ENCODE data around the gene SMOC2.

The SMOC2 gene

DNA sequence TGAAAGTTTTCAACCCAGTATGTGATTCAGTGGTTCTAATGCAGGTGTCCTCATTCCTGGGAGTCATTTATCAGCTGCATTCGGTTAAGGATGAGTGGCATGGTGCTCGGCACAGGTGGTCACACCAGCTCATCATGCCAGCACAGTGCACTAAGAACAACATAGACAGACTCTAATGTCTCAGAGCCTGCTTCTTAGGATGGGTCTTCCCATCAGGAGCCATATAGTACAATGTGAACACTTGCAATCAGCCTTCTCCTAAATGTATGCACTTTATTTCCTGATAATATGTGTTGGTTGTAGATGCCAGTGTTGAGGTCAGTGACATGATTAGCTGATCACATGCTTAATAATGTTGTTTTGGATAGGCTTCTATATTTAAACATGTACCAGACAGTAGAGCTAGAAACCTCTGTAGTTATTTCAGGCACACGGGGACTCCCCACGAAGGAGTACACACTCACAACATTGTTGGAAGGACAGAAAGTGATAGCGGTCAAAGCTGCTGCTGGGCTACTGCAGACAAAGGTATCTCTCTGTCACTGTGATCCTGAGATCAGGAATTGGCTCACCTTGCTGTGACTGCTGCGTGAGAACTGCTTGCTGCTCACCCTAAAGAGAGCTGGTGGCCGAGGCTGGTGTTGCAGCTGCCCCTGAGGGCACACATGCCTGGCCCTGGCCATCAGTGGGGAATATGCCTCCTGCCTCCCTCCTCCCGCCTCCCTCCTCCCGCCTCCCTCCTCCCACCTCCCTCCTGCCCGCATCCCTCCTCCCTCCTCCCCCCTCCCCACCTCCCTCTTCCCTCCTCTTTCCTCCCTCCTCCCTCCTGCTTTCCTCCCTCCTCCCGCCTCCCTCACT is 195.4 kb downstream of the SMOC2 start:
- no peak for DNase-seq

DNA sequence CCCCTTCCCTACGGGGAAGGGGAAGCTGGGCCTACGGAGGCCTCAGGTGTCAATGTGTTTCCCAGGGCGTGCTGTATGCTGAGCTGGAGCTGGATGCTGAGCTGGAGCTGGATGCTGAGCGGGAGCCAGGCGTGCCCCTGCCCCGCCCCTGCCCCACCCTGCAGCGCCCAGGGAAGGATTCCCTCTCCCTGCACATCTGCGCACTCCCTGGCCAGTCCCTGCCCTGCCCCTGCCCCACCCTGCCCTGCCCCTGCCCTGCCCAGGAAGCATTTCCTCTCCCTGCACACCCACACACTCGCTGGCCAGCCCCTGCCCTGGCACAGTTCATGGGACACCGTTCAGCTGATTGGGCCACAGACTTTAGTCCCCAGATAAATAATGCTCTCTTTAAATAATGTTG is 196.8 kb downstream of the SMOC2 start:
- DNase-seq, result no peak

DNA sequence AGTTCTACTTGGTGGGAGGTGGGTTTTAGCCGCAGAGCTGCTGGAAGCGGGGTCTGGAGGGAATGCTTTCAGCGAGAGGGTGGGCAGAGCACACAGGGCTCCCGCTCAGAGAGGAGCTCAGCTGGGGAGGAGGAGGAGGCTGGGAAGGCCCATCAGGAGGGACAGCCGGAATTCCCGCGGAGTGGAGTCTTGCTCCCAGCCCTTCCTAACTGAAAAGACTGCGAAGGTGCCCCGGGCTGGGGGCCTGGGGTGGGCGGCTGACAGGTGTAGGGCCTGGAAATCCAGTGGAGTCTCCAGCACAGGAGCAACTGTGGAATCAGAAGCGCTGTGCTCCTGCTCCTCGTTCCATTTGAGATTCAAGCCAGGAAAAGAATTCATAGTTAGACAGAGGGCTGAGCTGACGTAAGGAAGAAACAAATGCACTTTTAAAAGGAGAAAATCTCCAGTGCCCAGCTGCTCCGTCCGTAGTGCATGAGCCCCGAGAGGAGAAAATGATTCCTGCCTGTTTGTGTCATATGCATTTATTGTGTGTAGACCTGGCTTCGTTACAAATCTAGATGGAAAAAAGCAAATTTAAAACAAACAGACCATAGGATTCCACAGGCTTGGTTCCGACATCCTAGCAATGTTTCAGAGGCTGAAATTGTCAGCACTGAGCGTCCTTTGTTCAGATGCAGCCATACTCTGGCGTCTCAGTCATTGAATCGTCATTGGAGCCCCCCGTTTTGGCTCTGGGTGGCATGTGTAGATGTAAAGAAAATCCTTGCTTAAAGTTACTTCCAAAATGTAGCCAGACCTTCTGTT is 197.7 kb downstream of the SMOC2 start:
- no peak for DNase-seq

DNA sequence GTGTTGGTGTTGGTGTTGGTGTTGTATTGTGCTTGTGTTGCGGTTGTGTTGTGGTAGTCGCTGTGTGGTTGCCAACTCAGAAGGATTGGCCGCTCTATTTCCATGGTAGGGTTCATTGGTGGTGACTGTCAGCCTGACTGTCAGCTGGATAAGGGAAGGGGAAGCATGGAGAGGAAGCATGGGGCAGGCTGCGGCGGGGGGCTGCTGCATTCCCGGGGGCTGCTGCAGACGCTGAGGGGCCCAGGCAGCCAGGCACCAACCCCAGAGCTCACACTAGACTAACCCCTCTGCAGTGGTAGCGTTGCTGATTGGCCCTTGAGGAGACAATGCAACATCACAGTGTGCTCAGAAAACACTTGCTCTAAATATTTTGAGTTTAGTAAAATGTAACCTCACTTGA is 199.2 kb downstream of the SMOC2 start:
- no peak for DNase-seq

DNA sequence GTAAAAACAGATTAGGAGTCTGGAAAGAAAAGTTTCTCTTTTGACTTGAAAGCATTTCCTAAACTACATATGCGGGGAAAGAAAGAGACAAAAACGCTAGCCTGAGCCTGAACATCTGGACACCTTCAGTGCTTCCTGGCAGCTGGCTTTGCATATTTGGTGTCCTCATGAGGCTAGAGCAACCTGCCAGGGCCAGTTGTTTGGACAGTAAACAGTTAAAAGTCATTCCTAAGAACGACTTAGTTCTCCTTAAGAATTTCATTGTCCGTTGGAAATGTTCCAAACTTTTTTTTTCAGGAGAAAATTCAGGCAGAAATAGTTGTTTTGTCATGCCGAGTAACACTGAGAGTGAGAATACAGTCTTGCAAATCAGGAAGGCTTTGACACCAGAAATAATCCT is 199.8 kb downstream of the SMOC2 start:
- DNase-seq, result no peak

DNA sequence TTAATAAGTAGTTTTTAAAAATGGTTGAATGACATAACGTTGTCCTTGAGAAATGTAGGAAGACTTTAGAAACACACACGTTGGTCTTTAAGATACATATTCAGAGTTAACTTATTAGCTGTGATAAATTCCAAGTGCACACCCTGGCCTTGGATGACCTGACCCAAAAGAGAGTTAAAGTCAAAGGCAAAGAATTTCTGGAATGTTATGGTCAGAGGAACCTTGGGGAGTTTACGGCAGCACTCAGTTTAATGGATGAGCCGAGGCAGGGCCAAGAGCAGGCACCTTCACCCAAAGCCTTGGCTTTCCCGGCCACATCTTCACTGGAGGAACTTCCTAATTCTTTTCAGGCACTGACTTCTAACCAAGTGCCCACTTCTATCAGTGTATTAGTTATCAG is 200.5 kb downstream of the SMOC2 start:
- DNase-seq, result no peak

DNA sequence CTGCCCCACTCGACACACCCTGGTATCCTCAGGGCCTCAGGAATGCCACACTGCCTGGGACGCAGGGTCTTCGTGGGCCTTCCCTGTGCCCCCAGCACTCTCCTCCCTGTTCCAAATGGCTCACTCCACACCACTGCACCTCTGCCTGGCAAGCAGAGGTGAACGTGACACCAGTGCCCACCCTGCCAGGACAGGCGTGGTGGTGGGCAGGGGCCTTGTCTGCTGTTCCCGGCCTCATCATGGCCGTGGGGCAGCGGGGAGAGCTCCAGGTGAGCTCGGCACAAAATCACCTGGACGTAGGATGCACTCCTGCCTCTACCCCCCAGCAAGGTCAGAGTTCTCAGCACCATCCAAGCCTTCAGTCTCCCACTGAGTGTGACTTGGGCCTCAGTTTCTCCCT is 202.4 kb downstream of the SMOC2 start:
- no peak for DNase-seq

DNA sequence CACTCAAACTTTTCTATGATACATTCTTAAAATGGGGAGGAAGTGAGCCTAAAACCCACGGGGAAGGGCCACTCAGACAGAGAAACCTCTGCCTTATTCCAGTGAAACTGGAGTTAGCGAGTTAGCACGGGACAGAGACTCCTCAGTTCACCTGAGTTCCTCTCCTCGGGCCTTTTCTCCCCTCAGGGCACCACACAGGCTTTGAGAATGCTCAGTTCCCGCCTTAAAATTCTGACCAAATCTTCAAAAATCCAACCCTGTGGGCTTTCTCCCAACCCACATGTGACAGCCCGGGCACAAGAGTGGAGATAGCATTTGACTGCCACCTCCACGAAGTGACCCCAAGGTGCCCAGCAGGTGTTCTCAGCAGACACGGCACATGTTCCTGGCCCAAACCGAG is 204.3 kb downstream of the SMOC2 start:
- DNase-seq, result no peak

DNA sequence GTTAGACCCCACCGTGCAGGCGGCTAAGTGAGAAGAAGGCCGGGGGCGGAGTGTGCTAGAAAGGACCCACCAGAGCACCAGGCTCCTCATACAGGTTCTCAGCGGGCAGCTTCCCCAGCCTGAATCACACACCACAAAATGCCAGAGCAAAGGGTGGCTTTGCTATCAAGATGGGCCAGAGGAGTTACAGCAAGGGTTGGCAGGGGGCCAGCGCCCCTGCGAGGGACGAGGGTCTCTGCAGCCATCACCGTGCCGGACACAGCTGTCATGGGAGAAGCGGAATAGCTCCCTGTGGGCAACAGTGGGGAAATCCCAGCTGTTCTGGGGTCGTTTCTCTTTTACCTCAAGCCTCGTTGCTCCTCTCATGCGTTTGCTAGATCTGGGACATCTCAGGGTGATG is 206.3 kb downstream of the SMOC2 start:
- no peak for DNase-seq

DNA sequence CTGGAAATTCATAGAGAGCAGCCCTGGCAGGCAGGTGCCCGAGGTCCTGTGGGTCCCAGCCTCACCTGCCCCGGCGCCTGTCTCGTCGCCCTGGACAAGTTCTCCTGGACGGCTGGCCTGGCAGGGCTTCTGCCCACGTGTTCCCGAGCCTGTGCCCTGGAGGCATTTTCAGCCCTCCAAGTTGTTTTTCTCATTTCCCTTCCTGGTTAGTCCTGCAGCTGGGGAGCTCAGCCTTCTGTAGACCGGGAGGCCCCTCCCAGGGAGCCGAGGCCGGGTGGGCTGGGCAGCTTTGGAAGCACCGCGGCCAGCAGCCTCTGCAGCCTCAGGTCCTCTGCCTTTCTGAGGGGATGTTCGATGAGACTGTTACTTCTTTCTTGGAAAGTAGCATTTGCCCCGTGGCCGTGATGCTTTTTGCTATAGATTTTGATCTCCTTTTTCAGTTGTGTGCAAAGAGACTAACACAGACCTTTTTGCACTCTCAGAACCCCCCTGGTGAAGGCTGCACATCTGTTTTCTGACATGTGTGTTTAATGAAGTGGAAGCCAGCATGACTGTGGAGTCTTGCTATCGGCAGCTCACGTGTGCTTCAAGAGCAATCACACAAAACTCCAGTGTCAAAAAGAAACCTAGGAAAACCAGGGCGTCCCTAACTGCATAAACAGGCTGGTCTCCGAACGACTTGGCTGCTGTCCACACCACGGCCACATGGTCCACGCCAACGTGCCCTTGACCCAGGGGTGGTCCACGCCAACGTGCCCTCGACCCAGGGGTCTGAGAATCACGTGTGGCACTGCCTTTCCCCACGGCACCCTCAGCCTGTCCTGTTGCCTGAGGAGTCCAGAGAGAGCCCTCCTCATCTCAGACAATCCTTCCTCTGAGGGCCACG is 207.5 kb downstream of the SMOC2 start:
- DNase-seq, result no peak

DNA sequence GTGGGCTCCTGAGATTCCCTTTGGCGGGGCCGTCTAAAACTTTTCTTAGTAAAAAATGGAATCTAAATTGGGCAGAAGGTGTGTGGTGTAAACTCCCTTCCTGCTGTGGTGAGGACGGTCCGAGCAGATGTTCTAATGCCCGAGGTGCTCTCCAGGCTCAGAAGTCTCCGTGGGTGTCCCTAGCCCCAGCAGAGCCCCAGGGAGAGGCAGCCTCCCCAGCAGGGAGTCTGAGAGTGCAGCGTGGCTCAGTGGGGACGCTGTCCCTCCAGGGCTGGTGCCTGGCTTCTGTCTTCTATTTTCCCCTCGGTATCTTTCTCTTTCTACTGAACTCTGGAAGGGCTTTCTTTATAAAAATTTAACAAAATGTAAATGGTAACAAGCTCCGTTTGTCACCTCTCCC is 208.2 kb downstream of the SMOC2 start:
- DNase-seq, result no peak

DNA sequence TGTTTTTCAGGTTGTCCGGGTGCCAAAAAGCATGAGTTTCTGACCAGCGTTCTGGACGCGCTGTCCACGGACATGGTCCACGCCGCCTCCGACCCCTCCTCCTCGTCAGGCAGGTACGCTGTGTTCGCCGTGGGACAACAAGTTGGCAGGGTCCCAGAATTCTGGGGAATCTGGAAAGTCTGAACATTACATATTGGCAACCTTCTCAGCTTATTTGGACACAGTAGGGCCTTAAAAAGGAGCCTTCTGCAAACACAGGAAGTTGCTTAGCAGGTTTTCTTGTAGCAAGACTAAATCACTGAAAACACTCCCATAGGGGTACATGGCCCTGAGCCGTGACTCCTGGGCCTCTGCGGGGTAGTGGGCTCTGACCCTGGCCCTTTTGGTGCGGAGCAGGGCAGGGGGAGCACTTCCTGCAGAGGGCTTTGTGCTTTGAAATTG is 209.7 kb downstream of the SMOC2 start:
- no peak for DNase-seq

DNA sequence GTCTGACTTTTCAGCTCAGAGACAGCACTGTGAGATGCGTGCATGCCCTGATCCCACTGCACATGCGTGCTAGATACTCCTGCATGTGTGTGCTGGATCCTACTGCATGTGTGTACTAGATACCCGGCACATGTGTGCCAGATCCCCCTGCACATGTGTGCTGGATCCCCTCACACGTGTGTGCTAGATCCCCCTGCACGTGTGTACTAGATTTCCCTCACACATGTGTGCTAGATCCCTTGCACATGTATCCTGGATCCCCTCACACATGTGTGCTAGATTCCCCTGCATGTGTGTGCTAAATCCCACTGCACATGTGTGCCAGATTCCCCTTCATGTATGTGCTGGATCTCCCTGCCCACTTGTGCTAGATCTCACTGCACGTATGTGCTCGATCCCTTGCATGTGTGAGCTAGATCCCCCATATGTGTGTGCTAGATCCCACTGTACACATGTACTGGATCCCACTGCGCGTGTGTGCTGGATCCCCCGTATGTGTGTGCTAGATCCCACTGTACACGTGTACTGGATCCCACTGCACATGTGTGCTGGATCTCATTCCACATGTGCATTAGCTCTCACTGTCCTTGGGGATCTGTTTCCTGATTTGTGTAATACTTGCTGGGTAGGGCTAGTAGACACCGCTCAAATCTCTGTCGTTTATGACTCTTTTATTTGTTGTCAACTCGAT is 214.6 kb downstream of the SMOC2 start:
- no peak for DNase-seq

DNA sequence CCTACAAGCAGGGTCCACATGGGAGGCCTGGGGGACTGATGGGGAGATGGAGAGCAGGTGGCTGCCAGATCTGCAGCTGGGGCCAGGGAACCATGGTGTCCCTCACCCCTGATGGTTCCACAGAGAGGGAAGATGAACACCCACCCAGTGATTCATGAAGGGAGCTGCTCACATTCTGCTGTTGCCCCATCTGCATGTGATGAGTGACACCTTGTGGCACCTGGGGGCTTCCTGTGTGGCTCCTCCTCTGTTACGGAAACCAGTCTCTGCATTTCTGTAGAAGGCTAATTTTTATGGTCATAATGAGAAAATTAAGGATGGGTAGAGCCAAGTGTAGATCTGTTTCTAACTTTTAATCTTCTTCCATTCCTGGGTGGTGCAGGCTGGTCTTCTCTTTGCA is 217.1 kb downstream of the SMOC2 start:
- no peak for DNase-seq

DNA sequence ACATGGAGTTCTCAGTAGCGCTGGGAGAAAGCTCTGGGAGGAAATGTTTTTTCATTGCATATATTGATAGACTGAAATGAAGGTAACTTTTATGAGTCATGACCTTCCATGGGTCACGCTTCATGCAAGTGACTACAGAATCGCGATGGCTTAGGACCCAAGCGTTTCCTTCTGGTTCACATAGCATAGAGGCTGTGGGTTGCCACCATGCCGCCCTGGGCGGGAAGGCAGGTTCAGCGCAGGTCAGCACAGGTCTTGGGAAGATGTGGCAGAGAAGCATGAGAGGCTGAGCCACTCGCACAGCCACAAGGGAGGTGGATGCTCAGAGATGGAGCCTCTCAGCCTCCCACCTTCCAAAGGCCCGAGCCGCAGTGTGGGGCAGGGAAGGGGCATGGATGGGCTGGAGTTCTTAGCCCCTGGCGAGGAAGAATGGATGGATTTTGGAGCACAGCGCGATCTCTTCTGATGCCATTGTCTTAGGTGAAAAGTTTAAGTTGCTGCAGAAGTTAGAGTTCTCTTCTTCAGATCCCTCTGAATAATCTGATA is 219.5 kb downstream of the SMOC2 start:
- no peak for DNase-seq

DNA sequence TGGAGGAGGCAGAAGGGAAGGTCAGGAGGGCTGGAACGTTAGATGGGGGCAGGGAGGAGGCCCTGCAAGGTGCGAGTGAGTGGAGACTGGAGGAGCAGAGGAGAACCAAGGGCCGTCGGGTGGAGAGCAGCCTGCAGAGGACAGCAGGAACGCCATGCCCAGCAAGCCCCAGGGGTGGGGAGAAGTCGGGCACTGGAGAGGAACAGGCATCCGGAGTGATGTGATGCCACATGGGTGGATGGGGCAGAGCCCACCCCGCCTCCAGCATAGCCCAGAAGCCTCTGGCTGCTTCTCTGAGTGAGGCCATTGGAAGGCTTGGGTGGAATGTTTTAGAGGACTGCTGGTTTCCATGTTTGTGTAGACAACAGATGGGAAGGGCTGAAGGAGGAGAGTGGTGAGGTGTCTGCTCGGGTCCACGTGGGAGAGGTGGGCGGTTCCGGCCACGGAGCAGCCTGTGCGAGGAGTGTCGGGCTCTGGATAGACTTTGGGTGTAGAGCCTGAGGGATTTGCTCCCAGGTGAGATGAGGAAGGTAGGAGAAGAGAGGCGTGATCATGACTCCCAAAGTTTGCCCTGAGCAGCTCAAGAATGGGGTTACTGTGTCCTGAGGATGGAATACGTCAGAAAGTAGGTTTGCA is 221.4 kb downstream of the SMOC2 start:
- DNase-seq, result no peak

DNA sequence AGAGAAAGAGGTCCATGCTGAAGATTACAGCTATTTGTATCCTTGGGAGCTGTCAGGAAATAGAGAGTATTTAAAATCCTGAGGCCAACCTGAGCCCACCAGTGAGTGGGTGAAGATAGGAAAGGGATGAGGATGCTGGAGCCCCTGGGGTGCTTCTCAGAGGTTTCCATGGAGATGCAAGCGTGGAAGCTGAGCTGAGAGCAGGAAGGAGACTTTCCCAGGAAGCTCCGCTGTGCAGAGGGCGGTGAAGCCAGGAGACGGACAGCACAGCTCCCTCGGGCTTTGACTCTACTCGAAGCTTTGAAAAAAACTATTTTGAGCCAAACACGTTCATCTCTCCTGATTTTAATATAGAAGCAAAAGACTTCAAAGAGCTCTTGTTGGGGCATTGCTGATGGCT is 222.1 kb downstream of the SMOC2 start:
- no peak for DNase-seq

DNA sequence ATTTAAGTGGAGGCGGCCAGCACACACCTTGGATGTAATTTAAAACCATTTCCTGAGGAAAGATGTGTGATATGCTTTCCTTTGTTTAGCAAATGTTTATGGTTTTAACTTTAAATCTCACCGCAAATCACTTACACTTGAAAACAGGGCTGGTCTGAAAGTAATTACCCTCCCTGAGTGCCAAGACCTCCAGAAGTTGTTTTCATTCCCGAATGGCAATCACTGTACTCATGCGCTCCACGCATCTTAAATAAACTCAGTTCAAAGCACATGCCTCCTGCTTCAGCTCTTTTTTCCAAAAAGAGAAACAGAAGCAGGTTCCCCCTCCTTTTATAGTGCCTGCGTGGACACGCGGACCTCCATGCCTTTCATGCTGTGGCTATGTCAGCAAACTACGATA is 224.0 kb downstream of the SMOC2 start:
- no peak for DNase-seq

DNA sequence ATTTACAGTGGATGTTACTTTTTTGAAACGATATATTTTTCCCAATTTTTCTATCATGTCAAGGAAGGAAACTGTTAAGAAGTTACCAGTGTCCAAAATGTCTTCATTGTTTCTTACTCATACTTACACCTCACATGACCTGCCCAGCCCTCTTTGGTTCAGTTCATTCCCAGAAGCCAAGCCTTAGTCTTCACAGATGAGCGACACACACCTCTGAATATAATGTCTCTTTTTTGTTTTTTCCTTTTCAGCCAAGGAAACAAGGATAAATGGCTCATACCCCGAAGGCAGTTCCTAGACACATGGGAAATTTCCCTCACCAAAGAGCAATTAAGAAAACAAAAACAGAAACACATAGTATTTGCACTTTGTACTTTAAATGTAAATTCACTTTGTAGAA is 225.2 kb downstream of the SMOC2 start:
- DNase-seq, result no peak

DNA sequence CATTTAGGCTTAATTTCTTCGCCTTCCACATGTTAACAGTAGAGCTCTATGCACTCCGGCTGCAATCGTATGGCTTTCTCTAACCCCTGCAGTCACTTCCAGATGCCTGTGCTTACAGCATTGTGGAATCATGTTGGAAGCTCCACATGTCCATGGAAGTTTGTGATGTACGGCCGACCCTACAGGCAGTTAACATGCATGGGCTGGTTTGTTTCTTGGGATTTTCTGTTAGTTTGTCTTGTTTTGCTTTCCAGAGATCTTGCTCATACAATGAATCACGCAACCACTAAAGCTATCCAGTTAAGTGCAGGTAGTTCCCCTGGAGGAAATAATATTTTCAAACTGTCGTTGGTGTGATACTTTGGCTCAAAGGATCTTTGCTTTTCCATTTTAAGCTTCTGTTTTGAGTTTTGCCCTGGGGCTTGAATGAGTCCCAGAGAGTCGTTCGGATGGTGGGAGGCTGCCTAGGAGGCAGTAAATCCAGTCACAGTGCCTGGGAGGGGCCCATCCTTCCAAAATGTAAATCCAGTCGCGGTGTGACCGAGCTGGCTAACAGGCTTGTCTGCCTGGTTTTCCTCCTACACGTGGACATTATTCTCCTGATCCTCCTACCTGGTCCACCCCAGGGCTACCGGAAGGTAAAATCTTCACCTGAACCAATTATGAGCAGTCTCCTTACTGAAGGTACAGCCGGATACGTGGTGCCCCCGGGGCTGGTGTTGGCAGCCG is 225.9 kb downstream of the SMOC2 start:
- no peak for DNase-seq

DNA sequence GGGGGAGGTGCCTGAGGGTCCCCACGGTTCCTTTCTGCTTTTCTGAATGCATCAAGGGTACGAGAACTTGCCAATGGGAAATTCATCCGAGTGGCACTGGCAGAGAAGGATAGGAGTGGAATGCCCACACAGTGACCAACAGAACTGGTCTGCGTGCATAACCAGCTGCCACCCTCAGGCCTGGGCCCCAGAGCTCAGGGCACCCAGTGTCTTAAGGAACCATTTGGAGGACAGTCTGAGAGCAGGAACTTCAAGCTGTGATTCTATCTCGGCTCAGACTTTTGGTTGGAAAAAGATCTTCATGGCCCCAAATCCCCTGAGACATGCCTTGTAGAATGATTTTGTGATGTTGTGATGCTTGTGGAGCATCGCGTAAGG is 226.4 kb downstream of the SMOC2 start:
- DNase-seq, result no peak

All from DMS79 treated with DMSO at 0.1 percent for 48 hours (cell line).